GM23338 (cell line): ENCODE data around the gene COL25A1.

Experiments
- CREB1 ChIP-seq: fragments of 250-450 bp; sonication (Bioruptor Pico); IDR thresholded peaks from 2 replicates; pipeline ENCODE4 v1.5.0; 2020; ENCODE audit warnings: low read depth, mild to moderate bottlenecking, moderate library complexity
- EZH2 ChIP-seq: fragments of 200-600 bp; sonication (generic); IDR thresholded peaks from one replicate; pipeline ENCODE4 v1.8.0; 2017; ENCODE audit warnings: antibody characterized with exemption, mild to moderate bottlenecking, low read depth; ENCODE audit not compliant: unreplicated experiment
- EZH2phosphoT487 ChIP-seq: fragments of 200-600 bp; sonication (generic); IDR thresholded peaks from one replicate; pipeline ENCODE4 v1.8.1; 2018; ENCODE audit warnings: antibody characterized with exemption; ENCODE audit not compliant: unreplicated experiment
- JUNB ChIP-seq: IDR thresholded peaks from one replicate; pipeline ENCODE4 v1.6.1; 2016; ENCODE audit warnings: antibody characterized with exemption; ENCODE audit not compliant: unreplicated experiment
- POLR2AphosphoS5 ChIP-seq: IDR thresholded peaks from 2 replicates; pipeline ENCODE4 v1.6.1; 2016; ENCODE audit warnings: antibody characterized with exemption, low read depth
- TF ChIP-seq, protein P1 (sequence below), 2 experiments: fragments of 200-600 bp in 1 of 2; sonication (generic) in 1 of 2; conservative IDR thresholded peaks; 2 replicates each; pipeline versions ENCODE4 v1.5.1 to v1.6.1; 2016 to 2017; ENCODE audit warnings: antibody characterized with exemption in 2 of 2, low read depth in 2 of 2, mild to moderate bottlenecking in 2 of 2, moderate library complexity in 1 of 2

DNA sequence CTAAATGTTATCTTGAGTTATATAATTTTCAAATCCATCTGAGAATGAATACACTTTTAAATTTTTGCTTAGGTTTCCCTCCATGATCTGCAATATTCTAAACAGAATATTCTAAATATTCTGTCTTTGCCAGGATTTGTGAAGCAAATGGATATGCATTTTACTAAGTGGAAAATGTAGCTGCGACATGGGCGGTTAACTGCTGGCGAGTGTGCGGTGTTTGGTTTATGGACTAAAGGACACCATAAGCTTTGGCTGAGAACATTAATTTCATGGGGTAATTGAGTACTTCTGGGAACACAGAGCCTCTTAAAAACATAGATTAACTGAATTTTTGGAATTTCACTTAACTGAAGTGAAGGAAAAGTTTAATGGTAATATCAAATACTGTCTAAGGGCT, 385.8 kb downstream of the COL25A1 start:
- TF ChIP-seq EZH2phosphoT487 (no peak), POLR2AphosphoS5 (no peak), JUNB (no peak), CREB1 (CRISPR knock-in tag) (no peak), EZH2 (no peak)
- TF ChIP-seq, protein P1, sequence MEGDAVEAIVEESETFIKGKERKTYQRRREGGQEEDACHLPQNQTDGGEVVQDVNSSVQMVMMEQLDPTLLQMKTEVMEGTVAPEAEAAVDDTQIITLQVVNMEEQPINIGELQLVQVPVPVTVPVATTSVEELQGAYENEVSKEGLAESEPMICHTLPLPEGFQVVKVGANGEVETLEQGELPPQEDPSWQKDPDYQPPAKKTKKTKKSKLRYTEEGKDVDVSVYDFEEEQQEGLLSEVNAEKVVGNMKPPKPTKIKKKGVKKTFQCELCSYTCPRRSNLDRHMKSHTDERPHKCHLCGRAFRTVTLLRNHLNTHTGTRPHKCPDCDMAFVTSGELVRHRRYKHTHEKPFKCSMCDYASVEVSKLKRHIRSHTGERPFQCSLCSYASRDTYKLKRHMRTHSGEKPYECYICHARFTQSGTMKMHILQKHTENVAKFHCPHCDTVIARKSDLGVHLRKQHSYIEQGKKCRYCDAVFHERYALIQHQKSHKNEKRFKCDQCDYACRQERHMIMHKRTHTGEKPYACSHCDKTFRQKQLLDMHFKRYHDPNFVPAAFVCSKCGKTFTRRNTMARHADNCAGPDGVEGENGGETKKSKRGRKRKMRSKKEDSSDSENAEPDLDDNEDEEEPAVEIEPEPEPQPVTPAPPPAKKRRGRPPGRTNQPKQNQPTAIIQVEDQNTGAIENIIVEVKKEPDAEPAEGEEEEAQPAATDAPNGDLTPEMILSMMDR (conservative IDR thresholded peaks at IDR 0.05; ENCODE audit: low read depth in 2 of 2), result no peak
